ENCODE results near the gene IFFO2.

GRCh38 chr1:18972531-18972930, 16.1 kb upstream of the IFFO2 start:
- peak; percentile 10; the same call in 1 of the 2 replicates for TF ChIP-seq GATA2 (IDR thresholded peaks at IDR 0.05; ENCODE audit: low read depth, low read length)
- no peak for TF ChIP-seq GATA3 (IDR thresholded peaks at IDR 0.05; ENCODE audit: low read depth, low read length)

All from SH-SY5Y (cell line).